Measurements from ENCODE around the gene CDC42.

CDC42 gene

GRCh38 chr1:22107126-22107525 is 54.6 kb downstream of the CDC42 start:
- no peak overlapping the region for H4K8ac ChIP-seq (ENCODE audit: low read depth, low read length)
- WGBS (ENCODE audit: extremely low coverage, insufficient coverage, low lambda C conversion rate): no CpG with 5 or more reads among the region's 5 CpGs
- H3K4me3 ChIP-seq (ENCODE audit: low read length): no peak overlapping the region
- no peaks in the 10 kb centered on the region for H3K4me1 ChIP-seq (ENCODE audit: control insufficient read depth, low read depth, low read length)
- no peak overlapping the region for H3K23ac ChIP-seq (ENCODE audit: low read length)
- no peak overlapping the region for H2AK5ac ChIP-seq (ENCODE audit: low read length)
- H3K9ac ChIP-seq (ENCODE audit: low read length): no peak overlapping the region
- peaks cover 26% of the 10 kb centered on the region for H3K79me1 ChIP-seq (ENCODE audit: low read length)
- H4K5ac ChIP-seq (ENCODE audit: low read length): no peak overlapping the region
- H2BK15ac ChIP-seq (replicated peaks; ENCODE audit: low read depth): no peak overlapping the region
- H3K4me2 ChIP-seq (ENCODE audit: low read length): no peak overlapping the region
- H2BK120ac ChIP-seq (ENCODE audit: low read depth, low read length): no peak overlapping the region
- H3K36me3 ChIP-seq (ENCODE audit: control insufficient read depth, insufficient read depth, low read length): peaks cover 2% of the 10 kb centered on the region
- H3K56ac ChIP-seq (ENCODE audit: low read length): no peak overlapping the region
- peaks cover 9% of the 10 kb centered on the region for H3K79me2 ChIP-seq (ENCODE audit: control insufficient read depth, insufficient read depth, low read length)
- no peak overlapping the region for H2BK5ac ChIP-seq (ENCODE audit: low read length)
- H3K27me3 ChIP-seq (ENCODE audit: insufficient read depth, low read length, poor library complexity): no peaks in the 10 kb centered on the region
- no peak for DNase-seq
- H3K18ac ChIP-seq (ENCODE audit: low read length): no peak overlapping the region
- H3K27ac ChIP-seq (ENCODE audit: low read depth, low read length): no peak overlapping the region
- no peak overlapping the region for H3K4ac ChIP-seq (ENCODE audit: low read depth, low read length)

- H3K23ac ChIP-seq (ENCODE audit: low read length): no peak overlapping the region
- H3K27ac ChIP-seq (ENCODE audit: low read depth, low read length): no peak overlapping the region
- no peak overlapping the region for H2AK5ac ChIP-seq (ENCODE audit: low read length)
Observed at GRCh38 chr1:22108339-22109105, 56.0 kb downstream of the CDC42 start.

GRCh38 chr1:22110016-22110415 is 57.5 kb downstream of the CDC42 start:
- H3K36me3 ChIP-seq (ENCODE audit: control insufficient read depth, insufficient read depth, low read length): peaks cover 4% of the 10 kb centered on the region
- WGBS (ENCODE audit: extremely low coverage, insufficient coverage, low lambda C conversion rate): no CpG with 5 or more reads among the region's 3 CpGs
- H2BK15ac ChIP-seq (replicated peaks; ENCODE audit: low read depth): no peak overlapping the region
- no peak overlapping the region for H4K5ac ChIP-seq (ENCODE audit: low read length)
- H3K18ac ChIP-seq (ENCODE audit: low read length): no peak overlapping the region
- H2AK5ac ChIP-seq (ENCODE audit: low read length): no peak overlapping the region
- H3K23ac ChIP-seq (ENCODE audit: low read length): no peak overlapping the region
- peaks cover 9% of the 10 kb centered on the region for H3K79me2 ChIP-seq (ENCODE audit: control insufficient read depth, insufficient read depth, low read length)
- H3K27ac ChIP-seq (ENCODE audit: low read depth, low read length): no peak overlapping the region
- no peak overlapping the region for H3K56ac ChIP-seq (ENCODE audit: low read length)
- H4K8ac ChIP-seq (ENCODE audit: low read depth, low read length): no peak overlapping the region
- H3K4ac ChIP-seq (ENCODE audit: low read depth, low read length): no peak overlapping the region
- H3K79me1 ChIP-seq (ENCODE audit: low read length): peaks cover 41% of the 10 kb centered on the region
- H3K4me1 ChIP-seq (ENCODE audit: control insufficient read depth, low read depth, low read length): peaks cover 4% of the 10 kb centered on the region
- no peaks in the 10 kb centered on the region for H3K27me3 ChIP-seq (ENCODE audit: insufficient read depth, low read length, poor library complexity)
- H2BK5ac ChIP-seq (ENCODE audit: low read length): no peak overlapping the region
- no peak overlapping the region for H3K4me3 ChIP-seq (ENCODE audit: low read length)
- no peak overlapping the region for H3K4me2 ChIP-seq (ENCODE audit: low read length)
- H3K9ac ChIP-seq (ENCODE audit: low read length): no peak overlapping the region
- DNase-seq: no peak
- no peak overlapping the region for H2BK120ac ChIP-seq (ENCODE audit: low read depth, low read length)

More at GRCh38 chr1:22108339-22109105, 56.0 kb downstream of the CDC42 start:
- H2BK120ac ChIP-seq (ENCODE audit: low read depth, low read length): no peak overlapping the region
- H3K56ac ChIP-seq (ENCODE audit: low read length): no peak overlapping the region
- peaks cover 2% of the 10 kb centered on the region for H3K36me3 ChIP-seq (ENCODE audit: control insufficient read depth, insufficient read depth, low read length)
- no peak overlapping the region for H4K5ac ChIP-seq (ENCODE audit: low read length)
- no CpG with 5 or more reads among the region's 11 CpGs for WGBS (ENCODE audit: extremely low coverage, insufficient coverage, low lambda C conversion rate)
- no peaks in the 10 kb centered on the region for H3K27me3 ChIP-seq (ENCODE audit: insufficient read depth, low read length, poor library complexity)
- no peak overlapping the region for H2BK15ac ChIP-seq (replicated peaks; ENCODE audit: low read depth)
- H3K79me1 ChIP-seq (ENCODE audit: low read length): peaks cover 31% of the 10 kb centered on the region
- H3K4ac ChIP-seq (ENCODE audit: low read depth, low read length): no peak overlapping the region
- no peaks in the 10 kb centered on the region for H3K4me1 ChIP-seq (ENCODE audit: control insufficient read depth, low read depth, low read length)
- H3K79me2 ChIP-seq (ENCODE audit: control insufficient read depth, insufficient read depth, low read length): peaks cover 9% of the 10 kb centered on the region
- H3K4me3 ChIP-seq (ENCODE audit: low read length): no peak overlapping the region
- no peak overlapping the region for H3K9ac ChIP-seq (ENCODE audit: low read length)
- no peak overlapping the region for H3K4me2 ChIP-seq (ENCODE audit: low read length)
- H3K18ac ChIP-seq (ENCODE audit: low read length): no peak overlapping the region
- no peak for DNase-seq
- no peak overlapping the region for H2BK5ac ChIP-seq (ENCODE audit: low read length)
- no peak overlapping the region for H4K8ac ChIP-seq (ENCODE audit: low read depth, low read length)

- Histone ChIP-seq H3K79me2 (ENCODE audit: control insufficient read depth, insufficient read depth, low read length) (peaks cover 8% of the 10 kb centered on the region), H2BK5ac (ENCODE audit: low read length) (no peak overlapping the region), H3K79me1 (ENCODE audit: low read length) (peaks cover 40% of the 10 kb centered on the region), H3K36me3 (ENCODE audit: control insufficient read depth, insufficient read depth, low read length) (peaks cover 4% of the 10 kb centered on the region), H3K9ac (ENCODE audit: low read length) (no peak overlapping the region), H4K8ac (ENCODE audit: low read depth, low read length) (no peak overlapping the region), H3K4me2 (ENCODE audit: low read length) (no peak overlapping the region), H4K5ac (ENCODE audit: low read length) (no peak overlapping the region), H3K23ac (ENCODE audit: low read length) (no peak overlapping the region), H3K27ac (ENCODE audit: low read depth, low read length) (no peak overlapping the region), H2BK120ac (ENCODE audit: low read depth, low read length) (no peak overlapping the region), H3K4ac (ENCODE audit: low read depth, low read length) (no peak overlapping the region), H3K27me3 (ENCODE audit: insufficient read depth, low read length, poor library complexity) (no peaks in the 10 kb centered on the region), H3K56ac (ENCODE audit: low read length) (no peak overlapping the region), H2BK15ac (replicated peaks; ENCODE audit: low read depth) (no peak overlapping the region), H3K4me1 (ENCODE audit: control insufficient read depth, low read depth, low read length) (peaks cover 4% of the 10 kb centered on the region), H2AK5ac (ENCODE audit: low read length) (no peak overlapping the region), H3K18ac (ENCODE audit: low read length) (no peak overlapping the region), H3K4me3 (ENCODE audit: low read length) (no peak overlapping the region)
- WGBS (ENCODE audit: extremely low coverage, insufficient coverage, low lambda C conversion rate): no CpG with 5 or more reads among the region's 1 CpG
- DNase-seq: no peak
Observed at GRCh38 chr1:22111115-22111514, 58.6 kb downstream of the CDC42 start.

GRCh38 chr1:22111620-22112019 is 59.1 kb downstream of the CDC42 start:
- Histone ChIP-seq H3K36me3 (ENCODE audit: control insufficient read depth, insufficient read depth, low read length) (peaks cover 4% of the 10 kb centered on the region), H3K4ac (ENCODE audit: low read depth, low read length) (no peak overlapping the region), H3K79me2 (ENCODE audit: control insufficient read depth, insufficient read depth, low read length) (peaks cover 3% of the 10 kb centered on the region), H2BK15ac (replicated peaks; ENCODE audit: low read depth) (no peak overlapping the region), H3K27me3 (ENCODE audit: insufficient read depth, low read length, poor library complexity) (no peaks in the 10 kb centered on the region), H3K4me2 (ENCODE audit: low read length) (no peak overlapping the region), H3K27ac (ENCODE audit: low read depth, low read length) (no peak overlapping the region), H3K18ac (ENCODE audit: low read length) (no peak overlapping the region), H3K9ac (ENCODE audit: low read length) (no peak overlapping the region), H2BK120ac (ENCODE audit: low read depth, low read length) (no peak overlapping the region), H3K79me1 (ENCODE audit: low read length) (peaks cover 34% of the 10 kb centered on the region), H2BK5ac (ENCODE audit: low read length) (no peak overlapping the region), H3K4me1 (ENCODE audit: control insufficient read depth, low read depth, low read length) (peaks cover 4% of the 10 kb centered on the region), H3K56ac (ENCODE audit: low read length) (no peak overlapping the region), H3K23ac (ENCODE audit: low read length) (no peak overlapping the region), H2AK5ac (ENCODE audit: low read length) (no peak overlapping the region), H3K4me3 (ENCODE audit: low read length) (no peak overlapping the region), H4K5ac (ENCODE audit: low read length) (no peak overlapping the region), H4K8ac (ENCODE audit: low read depth, low read length) (no peak overlapping the region)
- no peak for DNase-seq
- no CpG with 5 or more reads among the region's 3 CpGs for WGBS (ENCODE audit: extremely low coverage, insufficient coverage, low lambda C conversion rate)

- H3K27ac ChIP-seq (ENCODE audit: low read depth, low read length): no peak overlapping the region
- H3K36me3 ChIP-seq (ENCODE audit: control insufficient read depth, insufficient read depth, low read length): peaks cover 4% of the 10 kb centered on the region
- H3K79me1 ChIP-seq (ENCODE audit: low read length): peaks cover 32% of the 10 kb centered on the region
- H2BK120ac ChIP-seq (ENCODE audit: low read depth, low read length): no peak overlapping the region
- no peak overlapping the region for H2AK5ac ChIP-seq (ENCODE audit: low read length)
- DNase-seq: no peak
- H3K56ac ChIP-seq (ENCODE audit: low read length): no peak overlapping the region
- no peak overlapping the region for H3K9ac ChIP-seq (ENCODE audit: low read length)
- H3K79me2 ChIP-seq (ENCODE audit: control insufficient read depth, insufficient read depth, low read length): no peaks in the 10 kb centered on the region
- no peak overlapping the region for H4K8ac ChIP-seq (ENCODE audit: low read depth, low read length)
- H4K5ac ChIP-seq (ENCODE audit: low read length): no peak overlapping the region
- H3K4me3 ChIP-seq (ENCODE audit: low read length): no peak overlapping the region
- no peaks in the 10 kb centered on the region for H3K27me3 ChIP-seq (ENCODE audit: insufficient read depth, low read length, poor library complexity)
- no CpG with 5 or more reads among the region's 3 CpGs for WGBS (ENCODE audit: extremely low coverage, insufficient coverage, low lambda C conversion rate)
- H2BK15ac ChIP-seq (replicated peaks; ENCODE audit: low read depth): no peak overlapping the region
- H3K4me2 ChIP-seq (ENCODE audit: low read length): no peak overlapping the region
- H3K18ac ChIP-seq (ENCODE audit: low read length): no peak overlapping the region
- H2BK5ac ChIP-seq (ENCODE audit: low read length): no peak overlapping the region
- H3K4me1 ChIP-seq (ENCODE audit: control insufficient read depth, low read depth, low read length): peaks cover 4% of the 10 kb centered on the region
- H3K23ac ChIP-seq (ENCODE audit: low read length): no peak overlapping the region
- no peak overlapping the region for H3K4ac ChIP-seq (ENCODE audit: low read depth, low read length)
Observed at GRCh38 chr1:22112554-22112953, 60.0 kb downstream of the CDC42 start.
